NCI-H1417 treated with DMSO at 0.1 percent for 48 hours (cell line): ENCODE data around the gene SULF2.
"Not testable (repeated sequence)": the region's sequence is repeated elsewhere in the genome, so short reads cannot be mapped to it uniquely, and the experiment has no call there.

ENCODE experiments used
- DNase-seq: peaks from one replicate; lab custom pipeline; 2025; lab: John Stamatoyannopoulos, UW

SULF2 gene

DNA sequence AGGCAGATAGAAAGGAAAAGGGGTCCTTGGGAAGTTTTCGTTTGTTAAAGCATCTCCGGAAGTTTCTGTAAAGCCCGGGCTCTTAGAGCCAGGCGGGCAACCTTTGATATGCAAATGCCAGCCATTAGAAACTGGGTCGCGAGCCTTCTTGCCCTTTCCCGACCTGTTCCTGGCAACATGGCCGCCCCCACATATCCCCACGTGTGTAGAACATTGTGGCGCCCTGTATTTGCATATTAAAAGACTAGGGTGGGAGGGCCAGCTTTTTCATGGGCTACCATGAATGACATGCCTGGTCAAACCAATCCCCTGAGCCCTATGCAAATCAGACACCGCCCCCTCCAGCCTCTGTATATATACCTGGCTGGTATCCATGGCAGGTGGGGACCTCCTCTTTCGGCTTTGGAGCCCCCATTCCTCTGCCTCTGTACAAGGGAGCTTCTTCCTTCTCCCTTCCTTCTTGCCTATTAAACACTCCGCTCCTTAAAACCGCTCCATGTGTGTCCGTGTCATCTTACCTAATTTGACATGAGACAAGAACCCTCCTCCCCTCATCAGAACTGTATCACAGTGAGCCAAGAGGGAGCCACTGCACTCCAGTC lies 19.0 kb upstream of the SULF2 start:
- not testable (repeated sequence) for DNase-seq

DNA sequence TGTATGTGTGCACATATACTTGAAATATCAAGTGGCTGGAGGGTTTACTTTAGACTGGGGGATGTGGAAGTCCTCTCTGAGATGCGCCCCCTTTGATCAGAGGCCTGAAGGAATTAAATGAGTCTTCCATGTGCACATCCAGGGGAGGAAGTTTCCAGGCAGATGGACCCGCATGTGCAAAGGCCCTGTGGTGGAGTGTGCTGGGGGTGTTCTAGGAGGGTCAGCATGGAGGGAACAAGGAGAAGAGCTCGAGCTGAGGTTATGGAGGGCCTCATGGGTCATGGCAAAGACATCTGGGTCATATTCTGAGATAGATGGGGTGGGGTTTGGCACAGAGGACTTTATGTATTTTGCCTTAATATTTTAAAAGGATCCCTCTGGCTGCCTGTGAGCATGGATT lies 17.7 kb upstream of the SULF2 start:
- DNase-seq: no peak

DNA sequence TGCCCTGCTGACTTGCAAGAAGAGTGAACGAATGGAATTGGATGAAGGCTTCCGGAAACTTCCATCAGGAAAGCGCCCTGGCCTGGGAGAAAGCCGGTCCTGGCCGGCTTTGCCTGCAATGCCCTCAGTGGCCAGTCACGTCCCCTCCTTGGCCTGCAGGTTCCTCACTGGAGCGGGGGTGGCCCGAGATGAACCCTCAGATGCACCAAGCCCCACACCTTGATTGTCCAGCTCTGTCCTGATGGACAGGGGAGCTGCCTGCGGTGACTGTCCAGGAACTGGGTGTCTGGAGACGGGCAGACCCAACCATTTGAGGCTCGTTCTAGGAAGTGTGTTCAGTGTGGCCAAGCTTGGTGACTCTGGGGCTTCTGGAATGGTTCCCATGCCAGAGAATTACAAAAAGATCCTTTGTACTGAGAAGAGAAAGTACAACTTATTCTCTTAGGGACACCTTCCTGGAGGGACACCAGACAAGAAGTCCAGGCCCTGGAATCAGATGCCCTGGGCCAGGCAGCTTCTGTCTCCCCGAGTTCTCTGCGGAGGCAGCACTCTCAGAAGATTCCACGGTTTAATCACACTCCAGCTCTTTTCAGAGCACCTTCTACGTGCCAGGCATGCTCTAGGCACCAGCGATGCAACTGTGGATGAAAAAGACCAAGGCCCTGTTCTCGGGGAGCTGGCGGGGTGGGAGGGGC lies 17.1 kb upstream of the SULF2 start:
- DNase-seq: no peak

DNA sequence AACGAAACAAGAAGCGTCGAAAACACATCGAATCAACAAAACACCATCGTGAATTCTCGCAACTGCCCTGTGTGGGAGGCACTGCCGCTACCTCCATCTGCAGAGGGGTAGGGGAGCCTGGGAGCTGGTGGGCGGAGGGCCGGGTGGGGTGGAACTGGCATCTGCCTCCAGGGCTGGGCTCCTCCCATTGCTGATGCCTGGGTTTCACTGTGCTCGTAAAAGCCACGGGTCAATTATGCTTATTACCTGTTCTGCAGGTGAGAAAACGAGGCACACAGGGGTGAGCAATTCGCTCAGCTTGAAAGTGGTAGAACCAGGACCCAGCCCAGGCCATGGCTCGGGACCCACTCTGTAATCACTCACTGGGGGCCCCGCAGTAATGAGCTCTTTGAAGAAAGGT lies 16.5 kb upstream of the SULF2 start:
- DNase-seq: no peak

DNA sequence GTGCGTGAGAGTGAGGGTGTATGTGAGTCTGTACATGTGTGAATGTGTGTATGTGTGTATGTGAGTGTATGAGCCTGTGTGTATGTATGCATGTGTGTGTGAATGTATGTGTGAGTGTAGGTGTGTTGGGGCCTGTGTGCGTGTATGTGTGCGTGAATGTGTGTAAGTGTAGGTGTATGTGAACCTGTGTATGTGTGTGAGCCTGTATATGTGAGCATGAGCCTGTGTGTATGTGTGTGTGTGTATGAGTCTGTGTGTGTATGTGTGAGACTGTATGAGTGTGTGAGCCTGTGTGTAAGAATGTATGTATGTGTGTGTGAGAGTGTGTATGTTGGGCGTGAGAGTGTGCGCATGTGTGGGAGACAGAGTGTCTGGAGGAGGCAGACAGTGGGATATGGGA lies 15.8 kb upstream of the SULF2 start:
- DNase-seq: no peak

DNA sequence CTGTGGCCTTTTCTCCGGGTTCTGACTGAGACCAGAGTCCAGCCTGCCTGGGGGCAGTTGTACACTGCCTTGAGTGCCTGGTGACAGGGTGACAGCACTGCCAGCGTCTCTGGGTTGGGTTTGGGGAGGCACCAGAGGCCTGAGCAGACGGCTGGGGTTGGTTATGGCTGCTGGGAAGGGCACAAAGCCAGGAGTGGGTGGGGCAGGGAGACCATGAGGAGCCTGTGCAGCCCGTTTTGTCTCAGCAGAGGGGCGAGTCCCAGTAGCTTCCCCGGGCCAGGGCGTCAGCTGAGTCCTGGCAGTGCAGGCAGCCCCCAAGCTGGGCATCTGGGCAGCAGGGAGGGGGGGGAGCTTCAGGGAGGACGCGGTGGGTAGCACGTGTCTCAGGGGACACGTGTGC lies 15.3 kb upstream of the SULF2 start:
- DNase-seq: no peak

DNA sequence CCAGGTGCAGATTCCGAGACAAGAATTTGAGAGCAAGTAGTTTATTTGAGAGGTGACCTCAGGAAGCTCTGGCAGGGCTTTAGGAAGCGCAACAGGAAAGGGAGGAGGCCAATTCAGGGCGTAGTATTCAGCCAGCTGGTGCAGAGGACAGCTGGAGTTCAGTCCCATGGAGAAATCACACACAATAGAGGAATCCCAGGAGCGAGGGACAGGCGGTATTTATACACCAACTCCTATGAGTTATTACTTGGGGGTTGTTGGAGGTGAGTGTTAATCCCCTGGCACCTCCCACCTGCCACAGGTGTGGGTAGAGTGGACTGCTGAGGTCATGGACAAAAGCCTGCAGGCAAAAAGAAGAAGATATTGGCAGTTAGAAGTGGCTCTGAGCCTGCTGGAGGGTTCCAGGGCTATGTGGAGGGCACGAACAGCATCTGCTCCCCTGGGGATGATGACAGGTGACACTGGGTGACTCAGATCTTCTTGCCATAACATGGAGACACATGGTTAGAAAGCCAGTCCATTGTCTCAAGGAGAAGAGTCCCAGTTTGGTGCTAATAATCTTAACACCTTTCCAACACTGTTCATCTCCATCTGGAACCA lies 13.9 kb upstream of the SULF2 start:
- no peak for DNase-seq

DNA sequence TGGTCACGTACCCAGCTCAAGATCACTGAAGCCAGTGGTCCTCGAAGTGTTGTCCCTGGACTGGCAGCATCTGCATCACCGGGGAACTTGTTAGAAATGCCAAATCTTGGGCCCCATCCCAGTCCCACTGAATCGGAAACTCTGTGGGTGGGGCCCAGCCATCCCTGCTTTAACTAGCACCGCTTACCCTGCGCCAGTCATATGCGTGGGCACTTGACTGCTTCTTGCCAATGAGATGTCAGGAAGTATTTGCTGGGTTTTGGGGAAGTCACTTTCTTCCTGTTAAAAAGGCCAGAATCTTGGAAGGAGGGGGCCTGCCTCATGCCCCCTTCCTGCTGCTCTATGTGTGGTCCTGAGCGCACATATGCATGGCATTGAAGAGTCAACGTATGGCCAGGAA lies 11.7 kb upstream of the SULF2 start:
- no peak for DNase-seq

DNA sequence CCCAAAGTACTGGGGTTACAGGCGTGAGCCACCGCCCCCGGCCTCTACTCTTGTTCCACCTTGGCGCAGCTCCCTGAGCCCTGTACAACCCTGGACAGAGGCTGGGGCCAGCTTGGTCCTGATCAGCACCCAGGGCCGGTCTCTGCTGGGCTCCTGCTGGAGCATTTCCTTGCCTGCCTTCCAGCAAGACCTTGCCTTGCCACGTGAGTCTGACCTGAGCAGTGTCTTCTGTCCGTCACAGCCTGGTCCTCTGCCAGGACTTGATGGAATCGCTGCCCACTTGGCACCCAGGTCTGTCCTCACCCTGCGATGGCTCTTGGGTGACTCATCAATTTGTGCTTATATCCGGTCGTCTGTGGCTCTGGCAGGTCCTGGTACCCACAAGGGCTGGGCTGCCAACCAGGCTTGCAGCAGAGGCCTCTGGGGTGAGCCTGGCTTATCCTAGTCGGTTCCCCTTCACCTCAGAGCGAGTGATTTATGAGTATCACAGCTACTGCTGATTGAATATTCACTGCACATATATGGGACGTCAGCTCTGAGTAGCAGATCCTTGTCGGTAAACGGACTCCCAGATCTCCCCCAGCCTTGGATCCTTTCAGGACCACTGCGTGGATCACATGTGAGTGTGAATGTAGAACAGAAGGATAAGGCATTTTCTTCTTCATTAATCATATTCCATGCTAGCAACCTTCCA lies 10.1 kb upstream of the SULF2 start:
- no peak for DNase-seq

DNA sequence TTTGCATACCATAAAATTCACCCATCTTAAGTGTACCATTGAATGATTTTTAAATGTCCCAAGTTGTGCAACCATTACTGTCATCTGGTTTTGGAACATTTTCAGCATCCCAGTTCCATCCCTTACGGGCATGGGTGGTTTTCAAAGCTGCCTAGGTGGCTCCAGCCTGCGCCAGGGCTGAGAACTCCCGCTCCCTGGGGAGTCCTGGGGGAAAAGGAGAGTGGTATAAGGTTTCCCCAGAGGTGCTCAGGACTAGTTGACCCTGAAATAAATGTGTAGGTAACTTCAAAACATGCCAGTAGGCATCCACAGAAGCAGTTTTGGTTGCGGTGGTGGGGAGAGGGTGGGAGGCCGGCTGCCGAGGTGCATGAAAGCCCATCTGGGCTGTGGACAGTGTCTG lies 9.0 kb upstream of the SULF2 start:
- DNase-seq: not testable (repeated sequence)

DNA sequence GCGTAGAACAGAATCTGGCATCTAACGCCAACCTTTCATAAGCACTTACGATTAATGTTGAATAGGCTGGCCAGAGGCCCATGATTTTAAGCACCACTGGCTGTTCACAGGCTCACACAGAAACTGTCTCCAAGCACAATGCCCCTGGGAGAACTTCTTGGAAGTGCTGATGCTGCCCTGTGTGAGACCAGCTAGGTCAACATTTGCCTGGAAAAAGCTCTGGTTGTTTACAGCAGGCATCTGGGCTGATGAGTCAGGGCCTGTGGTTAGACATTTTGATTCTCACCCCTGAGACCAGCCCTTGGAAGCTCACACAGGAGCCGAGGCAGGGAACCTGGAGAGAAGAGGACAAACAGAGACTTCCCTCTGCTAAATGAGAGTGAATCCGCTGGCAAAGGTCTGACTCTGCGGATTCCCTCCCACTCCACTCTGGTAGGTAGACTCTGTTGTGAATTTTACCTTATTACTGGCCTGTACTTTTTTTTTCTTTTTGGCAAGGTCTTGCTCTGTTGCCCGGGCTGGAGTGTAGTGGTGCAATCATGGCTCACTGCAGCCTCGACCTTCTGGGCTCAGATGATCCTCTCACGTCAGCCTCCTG lies 6.8 kb upstream of the SULF2 start:
- DNase-seq: no peak

DNA sequence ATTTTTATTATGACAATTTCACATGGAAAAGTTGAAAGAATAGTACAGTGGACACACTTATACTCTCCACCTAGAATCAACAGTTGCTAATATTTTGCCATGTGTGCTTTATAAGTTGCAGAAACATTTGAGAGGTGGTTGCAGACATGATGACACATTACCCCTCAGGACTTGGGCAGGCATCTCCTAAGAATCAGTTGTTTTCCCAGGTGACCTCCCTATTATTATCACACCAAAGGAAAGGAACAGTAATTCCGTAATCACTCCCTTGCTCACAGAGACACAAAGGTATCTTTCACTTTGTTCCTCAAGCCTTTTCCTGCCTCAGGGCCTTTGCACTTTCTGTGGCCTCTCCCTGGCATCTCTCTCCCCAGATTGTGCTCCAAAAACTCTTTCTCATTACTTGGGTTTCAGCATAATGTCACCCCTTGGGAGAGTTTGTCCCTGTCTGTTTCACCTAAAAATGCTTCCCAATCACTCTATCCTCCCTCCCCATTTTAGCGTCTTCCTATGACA lies 5.9 kb upstream of the SULF2 start:
- no peak for DNase-seq

DNA sequence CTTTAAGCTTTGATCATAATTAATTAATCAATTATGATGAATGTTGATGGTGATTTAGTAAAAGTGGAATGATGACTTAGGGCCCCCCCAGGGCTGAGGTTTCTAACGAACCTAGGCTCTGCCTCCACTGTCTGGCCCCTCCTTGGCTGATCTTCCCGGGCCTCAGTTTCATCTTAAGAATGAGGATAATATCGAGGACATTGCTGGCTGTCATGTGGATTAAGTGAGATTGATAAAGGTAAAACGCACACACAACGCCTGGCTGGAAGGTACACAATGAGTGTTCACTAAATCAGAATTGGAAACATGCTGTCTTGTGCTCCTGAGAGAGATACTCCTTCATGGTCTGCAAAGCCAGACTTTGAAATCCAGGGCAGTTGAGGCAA lies 5.3 kb upstream of the SULF2 start:
- no peak for DNase-seq

DNA sequence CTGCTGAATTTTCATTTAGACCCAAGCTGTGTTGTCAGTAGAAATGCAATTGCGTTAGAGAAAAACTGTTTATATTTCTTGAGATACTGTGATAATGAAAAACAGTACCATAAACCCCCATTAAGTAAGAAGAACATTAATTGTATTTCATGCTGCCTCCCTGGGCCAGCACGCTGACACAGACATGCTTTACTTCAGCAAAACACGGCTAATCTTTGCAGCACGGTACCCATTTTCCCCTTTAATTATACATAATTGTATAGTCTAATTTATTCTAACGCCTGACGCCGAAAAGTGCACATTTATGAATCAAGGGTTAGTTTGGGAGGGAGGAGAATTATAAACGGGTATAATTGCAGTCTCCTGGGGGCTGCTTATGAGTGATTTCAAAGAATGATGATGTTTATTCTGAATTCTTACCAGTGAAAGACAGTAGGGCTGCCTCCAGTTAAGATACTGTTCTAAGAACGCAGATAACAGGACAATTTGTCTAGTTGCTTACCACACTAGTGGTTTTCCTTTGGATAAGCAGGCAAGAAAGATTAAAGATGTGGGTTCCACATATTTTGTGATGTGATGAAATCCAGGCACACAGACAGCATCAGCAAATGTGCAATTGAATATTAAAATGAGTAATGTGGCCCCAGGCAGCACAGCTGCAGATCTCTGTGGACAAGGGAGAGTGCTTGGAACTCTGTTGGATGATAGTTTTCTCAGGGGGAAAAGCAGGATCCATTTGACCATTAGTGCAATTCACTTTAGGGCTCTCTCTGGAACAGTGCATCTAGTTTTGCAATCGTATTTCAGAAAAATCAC lies 4.7 kb upstream of the SULF2 start:
- DNase-seq: no peak

DNA sequence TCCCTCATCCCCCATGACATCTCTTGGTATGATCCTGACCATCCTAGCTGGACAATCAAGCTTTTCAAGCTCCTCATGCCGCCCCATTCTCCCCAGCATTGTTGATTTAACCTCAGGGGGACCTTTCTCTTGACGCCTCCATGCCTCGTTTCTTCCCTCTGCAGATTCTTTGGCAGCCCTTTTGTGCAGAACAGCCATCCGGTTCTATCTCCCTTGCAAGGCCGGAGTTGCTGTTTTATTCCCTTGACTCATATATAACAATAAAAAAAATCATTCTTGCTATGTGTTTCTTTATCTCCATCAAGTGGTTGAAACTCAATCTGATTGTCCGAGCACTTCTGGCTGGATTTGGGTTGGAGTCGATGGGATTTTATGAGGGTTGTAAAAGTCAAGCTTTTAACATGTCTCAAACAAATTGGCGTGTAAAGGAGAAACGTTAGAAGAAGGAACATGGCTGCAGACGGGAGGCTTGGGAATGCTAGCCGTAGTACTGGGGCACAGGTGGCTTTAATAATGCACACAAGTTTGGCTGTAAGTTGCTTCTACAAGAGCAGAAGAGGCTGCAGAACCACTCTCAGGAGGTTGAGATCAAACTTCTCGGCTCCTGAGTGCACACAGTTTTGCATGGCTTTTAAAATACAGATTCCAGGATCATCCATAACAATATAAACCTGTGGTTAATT lies 3.9 kb upstream of the SULF2 start:
- no peak for DNase-seq

DNA sequence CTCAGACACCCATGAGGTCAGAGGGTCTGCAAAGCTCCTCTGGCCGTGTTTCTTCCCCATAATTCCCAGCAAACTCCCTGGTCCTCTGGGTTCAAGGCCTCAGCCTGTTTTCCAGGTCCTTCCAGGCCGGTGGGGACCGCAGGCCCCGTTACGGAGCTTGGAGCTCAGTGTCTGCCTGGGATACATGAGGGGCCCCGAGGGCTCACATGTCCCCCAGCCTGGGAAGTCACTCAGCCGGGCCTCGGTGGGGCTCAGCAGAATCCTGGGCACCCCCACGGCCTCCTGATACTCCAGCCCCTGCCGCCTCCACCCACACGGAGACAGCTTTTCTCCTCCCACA lies 3.4 kb upstream of the SULF2 start:
- no peak for DNase-seq

DNA sequence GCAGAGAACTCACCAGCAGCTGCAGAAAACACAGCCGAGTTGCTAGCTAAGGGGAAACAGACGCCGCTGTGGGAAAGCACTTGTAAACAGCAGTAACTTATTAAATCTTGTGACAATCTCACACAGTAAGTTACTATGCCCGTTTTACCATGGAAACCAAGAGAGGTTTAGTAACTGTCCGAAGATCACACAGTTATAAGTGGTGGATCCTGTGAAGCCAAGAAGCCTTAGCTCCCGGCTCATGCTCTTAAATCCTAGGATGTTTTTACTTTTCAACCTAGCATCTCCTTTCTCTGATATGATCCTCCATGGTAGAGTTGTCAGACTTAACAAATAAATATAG lies 1.5 kb upstream of the SULF2 start:
- no peak for DNase-seq

DNA sequence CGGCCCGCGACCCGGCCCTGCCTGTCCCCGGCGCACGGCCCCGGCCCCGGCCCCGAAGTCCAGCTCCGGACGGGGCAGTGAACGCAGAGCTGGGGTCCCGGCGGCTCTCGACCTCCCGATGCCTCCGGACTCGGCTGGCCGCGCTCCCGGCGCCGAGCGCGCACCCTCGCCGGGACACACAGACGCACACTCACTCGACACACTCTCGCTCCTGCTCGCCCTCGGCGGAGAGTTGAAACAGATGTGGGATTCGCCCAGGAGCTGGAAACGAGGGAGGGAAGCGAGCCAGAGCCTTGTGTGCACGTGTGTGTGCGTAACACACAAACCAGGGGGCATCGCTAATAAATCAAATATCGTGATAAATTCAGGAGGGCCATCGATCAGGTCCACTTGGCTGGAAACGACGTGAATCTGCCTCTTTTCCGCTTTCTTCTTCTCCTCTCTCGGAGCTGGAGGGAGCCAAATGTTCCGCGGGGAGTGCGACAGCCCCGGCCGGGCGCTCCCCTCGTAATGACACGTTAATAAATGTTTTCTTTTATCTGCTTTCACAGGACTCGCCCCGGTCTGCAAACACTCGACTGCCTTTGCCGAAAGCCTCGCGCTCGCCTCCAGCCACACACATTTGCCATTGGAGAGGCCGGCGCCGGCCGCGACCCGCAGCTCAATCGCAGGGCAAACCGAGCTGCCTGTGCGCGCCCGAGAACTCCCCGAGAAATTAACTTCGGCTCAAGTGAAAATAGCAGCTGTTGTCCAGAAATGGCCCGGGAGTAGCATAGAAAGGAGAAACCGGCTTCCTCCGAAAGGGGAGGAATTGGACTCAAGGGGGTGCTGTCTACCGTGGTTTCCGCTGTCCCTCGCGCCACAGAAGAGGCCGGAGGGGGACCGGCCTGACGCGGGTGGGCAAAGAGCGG lies 828 bp upstream of the SULF2 start:
- no peak for DNase-seq

DNA sequence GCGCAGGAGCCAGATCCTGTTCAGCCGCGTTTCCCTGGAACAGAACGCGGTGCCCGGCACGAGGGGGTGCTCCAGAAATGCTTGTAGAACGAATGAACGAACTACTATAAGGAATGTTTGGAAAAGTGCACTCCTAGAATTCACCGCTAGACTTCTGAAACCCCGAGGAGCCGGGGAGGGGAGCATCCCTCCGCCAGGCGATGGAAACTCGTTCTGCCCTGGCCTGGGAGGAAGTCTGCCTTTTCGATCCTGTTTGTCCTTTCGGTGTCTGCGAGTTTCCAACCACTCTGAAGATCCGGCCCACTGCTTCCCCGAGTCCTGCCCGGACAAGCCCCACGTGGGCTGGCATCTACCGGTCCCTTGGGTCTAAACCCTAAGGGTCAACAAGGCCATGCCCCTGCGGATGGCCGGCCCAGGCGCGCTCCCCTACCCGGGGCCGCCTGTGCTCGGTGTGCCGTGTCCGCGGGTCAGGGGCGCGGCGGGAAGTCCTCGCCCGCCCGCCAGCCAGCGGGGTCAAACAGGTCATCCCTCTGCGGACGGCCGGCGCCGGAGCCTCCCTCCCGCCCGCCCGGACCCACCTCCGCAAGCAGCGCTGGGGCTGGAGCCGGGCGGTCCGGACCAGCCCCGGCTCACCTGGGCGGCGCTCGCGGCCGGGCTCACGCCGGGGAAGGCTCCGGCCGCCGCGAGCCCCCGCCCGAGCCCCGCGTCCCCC lies 526 bp downstream of the SULF2 start:
- no peak for DNase-seq
